Fibroblast of skin of back (primary cell): Measurements from ENCODE around the gene TOMM7.
"Not testable (repeated sequence)": the region's sequence is repeated elsewhere in the genome, so short reads cannot be mapped to it uniquely, and the experiment has no call there.

ENCODE experiments used
- DNase-seq: peaks from one replicate; pipeline ENCODE4 v3.0.0-alpha.2; 2013

Gene TOMM7

DNA sequence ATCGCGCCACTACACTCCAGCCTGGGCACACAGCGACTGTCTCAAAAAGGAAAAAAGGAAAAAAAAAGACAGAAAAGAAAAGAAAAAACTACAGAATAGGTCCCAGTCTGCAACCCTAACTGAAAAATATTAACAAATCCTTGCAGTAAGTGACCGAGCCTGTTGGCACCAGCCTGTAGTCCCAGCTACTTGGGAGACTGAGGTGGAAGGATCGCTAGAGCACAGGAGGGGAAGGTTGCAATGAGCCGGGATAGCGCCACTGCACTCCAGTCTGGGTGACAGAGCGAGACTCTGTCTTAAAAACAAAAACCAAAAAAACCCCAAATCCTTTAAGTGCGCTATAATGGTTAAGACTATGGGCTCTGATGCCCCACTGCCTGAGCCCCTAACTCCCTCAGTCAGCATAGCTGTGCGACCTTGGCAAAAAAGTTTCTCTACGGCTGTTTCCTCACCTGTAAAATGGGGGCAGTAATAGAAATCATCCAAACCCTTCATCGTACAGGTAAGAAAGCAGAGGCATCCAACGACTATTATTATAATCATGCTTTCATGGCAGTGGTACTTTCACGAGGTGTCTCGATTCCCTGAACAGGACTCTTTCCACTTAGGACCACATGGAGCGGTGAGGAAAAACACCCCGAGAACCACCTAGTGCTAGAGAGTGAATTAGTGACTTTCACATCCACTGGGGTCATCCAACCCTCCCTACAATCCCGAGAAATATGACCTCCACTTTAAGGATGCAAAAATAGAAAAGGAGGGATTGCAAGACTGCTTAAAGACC lies 755 bp downstream of the TOMM7 start:
- peak; percentile 21 for DNase-seq

DNA sequence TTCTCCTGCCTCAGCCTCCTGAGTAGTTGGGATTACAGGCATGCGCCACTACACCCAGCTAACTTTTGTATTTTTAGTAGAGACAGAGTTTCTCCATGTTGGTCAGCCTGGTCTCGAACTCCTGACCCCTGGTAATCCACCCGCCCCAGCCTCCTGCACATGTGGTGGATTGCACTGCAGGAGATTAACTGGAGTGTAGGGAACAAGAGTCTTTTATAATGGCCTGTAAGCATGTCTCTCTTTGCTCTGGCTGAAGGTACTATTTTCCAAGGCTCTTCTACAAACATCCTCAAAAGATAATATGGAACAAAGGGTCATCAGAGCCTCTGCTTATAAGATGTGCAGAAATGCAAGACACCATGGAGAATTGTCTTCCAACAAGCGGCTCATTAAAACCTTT lies 3.2 kb downstream of the TOMM7 start:
- no peak for DNase-seq

DNA sequence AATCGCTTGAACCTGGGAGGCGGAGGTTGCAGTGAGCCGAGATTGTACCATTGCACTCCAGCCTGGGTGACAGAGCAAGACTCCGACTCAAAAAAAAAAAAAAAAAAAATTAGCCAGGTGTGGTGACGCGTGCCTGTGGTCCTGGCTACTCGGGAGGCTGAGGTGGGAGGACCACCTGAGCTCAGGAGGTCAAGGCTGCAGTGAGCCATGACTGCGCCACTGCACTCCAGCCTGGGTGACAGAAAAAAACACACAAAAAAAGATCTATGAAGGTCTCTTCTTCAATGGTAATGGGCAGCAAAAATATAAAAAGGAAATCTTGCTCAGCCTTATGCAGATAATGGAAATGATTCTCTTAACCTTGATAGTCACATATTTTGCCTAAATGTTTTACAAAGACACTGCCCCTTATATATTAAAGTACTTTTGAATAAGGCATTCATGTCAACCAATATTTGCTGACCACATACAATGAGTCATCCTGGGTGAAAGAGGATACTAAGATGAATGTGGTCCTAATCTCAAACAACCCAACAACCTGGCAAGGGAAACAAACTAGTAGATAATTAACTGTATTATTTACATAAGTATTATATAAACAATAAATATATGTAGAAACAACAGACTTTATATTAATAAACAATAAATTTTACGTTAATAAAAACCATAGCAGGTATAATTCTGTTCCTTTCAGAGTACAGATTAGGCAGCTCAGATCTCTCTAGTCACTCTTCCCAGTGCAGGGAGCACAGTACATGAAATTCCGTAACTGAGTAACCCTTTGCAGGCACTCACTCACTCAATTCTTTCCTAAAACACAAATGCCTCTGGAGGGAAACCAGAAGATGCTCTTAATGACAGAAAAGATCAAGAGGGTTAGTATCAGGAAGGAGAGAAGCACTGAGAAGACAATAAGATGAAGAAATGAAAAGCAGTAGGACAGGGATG lies 8.1 kb downstream of the TOMM7 start:
- peak; percentile 48 for DNase-seq

DNA sequence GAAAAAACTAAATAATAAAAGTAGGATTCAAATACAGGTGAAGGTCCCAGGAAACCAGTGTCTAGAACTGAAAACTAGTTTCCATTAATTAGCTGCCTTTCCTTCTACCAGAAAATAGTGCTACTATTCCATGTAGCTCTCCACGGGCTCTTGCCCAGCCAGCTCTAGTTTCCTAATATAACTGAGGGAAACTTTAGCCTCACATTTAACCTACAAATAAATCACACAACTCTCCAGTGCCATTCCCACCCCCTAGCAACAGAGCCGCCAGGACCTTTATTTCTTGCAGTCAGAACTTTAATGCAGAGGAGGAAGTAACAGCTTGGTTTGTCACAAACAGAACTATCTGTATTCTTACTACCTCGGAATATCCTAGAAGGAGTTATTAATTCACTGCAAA lies 10.3 kb downstream of the TOMM7 start:
- DNase-seq = no peak

DNA sequence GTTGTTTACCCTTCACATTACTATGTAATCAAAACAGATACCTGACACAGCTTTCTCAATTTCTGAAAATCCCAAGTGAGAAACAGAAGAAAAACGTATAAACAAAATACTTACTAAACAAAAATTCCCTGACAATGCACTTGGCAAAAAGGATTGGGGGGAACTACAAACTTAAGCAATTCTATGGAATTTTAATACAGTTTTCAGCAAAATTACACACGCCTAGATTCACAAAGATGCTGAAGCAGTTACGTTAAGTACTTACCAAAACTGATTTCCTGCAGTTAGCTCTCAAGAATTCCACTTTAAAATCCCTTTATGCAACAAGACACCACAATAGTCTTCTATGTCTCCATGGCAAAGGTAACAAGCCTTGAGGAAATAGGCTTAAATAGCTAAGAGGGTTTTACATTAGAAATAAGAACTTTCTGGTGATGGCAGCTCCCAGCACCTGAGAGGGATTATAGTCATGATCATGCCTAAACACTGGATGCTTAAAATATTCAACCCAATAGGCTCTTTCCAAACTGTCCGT lies 10.8 kb downstream of the TOMM7 start:
- DNase-seq = no peak

DNA sequence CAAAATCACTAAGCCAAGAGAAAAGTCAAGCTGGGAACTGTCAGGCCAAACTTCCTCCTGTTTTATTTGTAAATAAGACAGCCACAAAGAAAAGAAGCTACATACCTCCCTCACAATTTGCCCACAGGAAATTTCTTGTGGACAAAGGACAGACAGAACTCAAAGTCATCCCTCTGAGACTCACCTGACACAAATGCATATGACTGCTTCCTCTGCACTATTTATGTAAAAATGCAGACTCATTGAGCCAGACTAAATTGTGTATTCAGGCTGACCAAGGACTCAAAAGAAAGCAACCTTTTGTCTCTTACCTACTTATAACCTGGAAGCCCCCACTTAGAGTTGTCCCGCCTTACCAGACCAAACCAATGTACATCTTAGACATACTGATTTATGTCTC lies 11.8 kb downstream of the TOMM7 start:
- no peak for DNase-seq

DNA sequence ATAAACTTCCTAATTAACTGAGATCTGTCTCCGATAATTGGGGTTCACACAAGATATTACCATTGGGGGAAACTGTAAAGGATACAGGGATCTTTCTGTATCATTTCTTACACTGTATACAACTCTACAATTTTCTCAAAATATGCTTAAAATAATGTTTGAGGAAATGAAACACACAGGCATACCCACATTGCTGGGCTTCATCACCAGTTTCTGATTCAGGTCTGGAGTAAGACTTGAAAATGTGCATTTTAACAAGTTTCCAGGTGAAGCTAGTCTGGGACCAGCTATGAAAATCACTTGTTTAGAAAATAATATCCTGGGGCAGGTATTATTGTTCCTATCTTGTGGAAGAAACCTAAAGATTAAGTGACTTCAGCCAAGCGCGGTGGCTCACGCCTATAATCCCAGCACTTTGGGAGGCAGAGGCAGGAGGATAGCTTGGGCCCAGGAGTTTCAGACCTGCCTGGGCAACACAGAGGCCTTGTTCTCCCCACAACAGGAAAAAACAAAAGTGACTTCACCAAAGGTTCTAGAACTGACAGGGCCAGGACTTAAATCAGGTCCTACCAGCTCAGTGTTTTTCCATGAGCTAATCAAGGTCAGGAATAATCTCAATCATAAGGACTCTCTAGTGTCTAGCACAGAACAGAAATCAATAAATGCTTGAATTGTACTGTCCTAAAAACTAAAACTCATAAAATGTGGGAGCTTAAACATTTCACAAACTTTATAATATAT lies 12.6 kb downstream of the TOMM7 start:
- no peak for DNase-seq

DNA sequence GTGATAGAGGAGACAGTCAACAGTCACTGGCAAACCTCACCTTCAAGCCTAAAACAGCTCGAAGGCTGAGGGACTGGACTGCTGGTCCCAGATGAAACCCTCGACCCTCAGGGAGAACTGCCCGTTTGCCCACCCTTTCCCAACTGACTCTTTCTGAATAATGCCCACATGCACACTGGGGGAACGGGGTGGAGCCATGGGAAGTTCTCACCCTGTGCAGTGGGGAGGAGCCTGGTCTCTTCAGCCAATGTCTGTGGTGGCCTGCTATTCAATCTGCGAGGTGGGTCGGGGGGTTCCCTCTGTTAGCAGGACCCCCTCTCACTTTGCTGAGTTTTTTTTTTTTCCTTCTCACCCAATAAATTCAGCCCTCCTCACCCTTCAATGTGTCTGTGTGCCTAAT lies 14.5 kb downstream of the TOMM7 start:
- DNase-seq = no peak

DNA sequence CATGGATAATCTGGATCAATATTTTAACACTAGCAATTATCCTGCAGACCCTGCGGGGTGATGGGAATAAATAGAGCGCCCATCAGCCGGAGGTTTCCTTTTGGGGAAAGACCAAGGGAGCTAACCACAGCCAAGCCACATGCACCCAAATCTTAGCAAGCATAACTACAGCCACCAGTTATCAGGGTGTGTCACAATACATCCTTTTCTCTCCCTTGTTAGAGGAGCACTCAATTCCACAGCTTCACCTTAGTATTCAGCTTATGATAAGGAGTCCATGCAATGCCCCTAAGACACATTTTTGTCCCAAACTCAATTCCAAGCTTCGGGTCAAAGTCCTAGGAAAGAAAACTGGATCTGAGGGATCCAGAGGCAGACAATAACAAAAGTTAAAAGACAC lies 15.9 kb downstream of the TOMM7 start:
- DNase-seq = no peak

DNA sequence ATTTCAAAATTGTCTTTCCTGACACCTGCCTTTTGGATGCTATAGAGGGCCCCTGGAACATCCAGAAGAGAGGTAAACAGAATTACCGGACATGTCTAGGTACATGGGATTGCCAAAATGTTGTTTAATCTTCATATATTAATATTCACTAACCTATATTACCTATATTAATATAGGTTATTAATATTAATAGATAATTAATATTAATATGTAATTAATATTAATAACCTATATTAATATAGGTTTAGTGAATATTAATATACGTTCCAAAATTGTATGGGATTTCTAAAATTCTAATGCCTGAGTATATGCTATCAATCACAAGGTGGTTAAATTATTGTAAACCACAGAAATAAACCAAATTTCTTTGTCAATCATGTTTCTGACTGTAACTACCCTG lies 17.4 kb downstream of the TOMM7 start:
- DNase-seq = no peak

DNA sequence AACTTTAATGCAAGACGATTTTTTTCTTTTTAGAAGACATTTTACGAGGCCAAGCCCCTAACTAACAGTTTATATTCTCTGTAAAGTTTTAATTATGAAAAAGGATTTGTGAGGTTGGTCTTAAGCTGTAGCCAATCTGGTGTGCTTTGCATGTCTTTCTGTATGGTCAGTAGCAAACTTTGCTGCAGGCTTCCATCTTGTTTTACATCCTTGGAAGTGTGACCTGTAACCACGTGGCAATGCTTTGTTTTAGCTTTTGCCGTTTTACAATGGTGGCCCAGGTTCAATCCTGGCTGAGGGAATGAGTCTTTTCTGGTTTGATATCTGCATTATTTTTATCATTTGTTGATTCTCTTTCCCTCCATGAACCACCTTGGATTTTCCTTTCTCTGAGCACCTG lies 19.8 kb downstream of the TOMM7 start:
- not testable (repeated sequence) for DNase-seq

DNA sequence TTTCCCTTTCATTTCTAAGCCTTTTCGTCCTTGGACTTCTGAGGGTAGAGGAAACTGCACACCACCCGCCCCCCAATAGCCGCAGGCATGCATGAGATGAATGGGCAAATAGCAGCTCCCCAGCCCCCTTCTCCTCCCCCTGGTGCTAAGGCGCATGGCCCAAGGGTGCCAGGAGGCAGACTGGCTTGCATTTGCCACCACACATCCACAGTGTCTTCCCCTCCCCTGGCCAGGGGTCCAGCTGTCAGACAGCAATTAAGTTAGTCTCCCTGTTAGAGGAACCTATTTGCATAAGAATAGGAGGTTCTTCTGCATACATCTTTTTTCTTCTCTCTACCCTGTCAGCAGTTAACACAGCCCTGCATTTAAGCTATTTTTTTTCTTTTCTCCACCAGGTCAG lies 20.2 kb downstream of the TOMM7 start:
- DNase-seq = no peak

DNA sequence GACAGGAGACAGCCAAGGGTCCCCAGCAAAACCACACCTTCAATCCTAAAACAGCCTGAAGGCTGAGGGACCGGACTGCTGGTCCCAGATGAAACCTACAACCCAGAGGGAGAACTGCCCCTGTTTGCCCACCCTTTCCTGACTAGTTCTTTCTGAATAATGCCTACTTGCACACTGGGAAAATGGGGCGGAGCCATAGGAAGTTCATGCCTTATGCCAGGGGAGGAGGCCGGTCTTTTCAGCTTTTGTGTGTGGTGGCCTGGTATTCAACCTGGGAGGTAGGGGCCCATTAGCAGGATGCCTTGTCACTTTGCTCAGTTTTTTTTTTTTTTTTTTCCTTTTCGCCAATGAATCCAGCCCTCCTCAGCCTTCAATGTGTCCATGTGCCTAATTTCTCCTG lies 20.7 kb downstream of the TOMM7 start:
- no peak for DNase-seq

DNA sequence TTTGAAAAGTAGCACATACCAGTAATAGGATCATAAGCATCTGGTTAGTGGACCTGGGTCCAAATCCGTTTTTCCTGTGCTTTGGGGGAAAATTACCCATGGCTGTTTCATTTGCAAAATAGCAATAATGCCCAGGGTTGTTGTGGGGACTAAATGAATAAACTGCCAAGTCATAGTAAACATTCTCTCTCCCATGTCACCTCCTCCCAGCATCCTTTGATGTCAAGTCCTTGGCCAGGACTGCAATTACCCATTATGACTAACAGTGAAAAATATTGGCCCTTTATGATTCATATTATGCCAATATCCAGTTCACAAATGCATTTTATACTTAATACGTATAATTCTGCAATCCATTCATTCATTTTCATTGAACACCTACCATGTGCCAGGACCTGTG lies 23.0 kb downstream of the TOMM7 start:
- DNase-seq = no peak

DNA sequence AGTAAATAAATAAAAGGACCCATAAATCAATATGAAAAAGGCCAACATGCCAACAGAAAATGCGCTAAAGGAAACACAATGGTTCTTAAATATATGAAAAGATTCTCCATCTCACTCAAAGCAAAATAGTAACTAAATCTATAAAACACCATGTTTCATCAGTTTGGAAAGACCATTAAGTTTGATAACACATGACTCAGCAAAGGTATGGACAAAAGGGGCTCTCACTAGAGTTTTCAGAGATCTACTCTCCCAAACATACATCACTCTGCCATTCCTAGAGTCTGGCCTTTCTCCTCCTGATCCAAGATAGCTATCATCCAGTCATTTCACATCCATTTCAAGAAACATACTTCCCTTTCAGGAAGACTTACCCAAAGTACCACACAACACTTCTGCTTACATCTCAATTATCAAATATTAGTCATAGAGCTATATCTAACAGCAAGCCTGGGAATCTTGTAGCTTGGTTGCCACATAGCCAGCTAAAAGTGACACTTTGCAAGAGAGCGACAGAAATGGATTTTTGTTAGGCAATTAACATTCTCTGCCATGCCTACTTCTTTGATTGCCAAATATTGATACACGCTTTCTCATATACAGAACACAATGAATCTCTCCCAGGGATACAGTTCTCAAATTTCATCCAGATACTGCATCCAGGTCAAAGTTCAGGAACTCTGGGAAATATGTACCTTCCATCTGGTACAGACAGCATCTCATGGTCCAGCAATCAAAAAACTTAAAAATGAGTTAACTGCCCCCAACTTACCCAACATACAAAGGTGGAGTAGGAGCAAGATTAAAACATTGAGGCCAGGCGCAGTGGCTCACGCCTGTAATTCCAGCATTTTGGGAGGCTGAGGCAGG lies 28.8 kb downstream of the TOMM7 start:
- peak; percentile 31 for DNase-seq

DNA sequence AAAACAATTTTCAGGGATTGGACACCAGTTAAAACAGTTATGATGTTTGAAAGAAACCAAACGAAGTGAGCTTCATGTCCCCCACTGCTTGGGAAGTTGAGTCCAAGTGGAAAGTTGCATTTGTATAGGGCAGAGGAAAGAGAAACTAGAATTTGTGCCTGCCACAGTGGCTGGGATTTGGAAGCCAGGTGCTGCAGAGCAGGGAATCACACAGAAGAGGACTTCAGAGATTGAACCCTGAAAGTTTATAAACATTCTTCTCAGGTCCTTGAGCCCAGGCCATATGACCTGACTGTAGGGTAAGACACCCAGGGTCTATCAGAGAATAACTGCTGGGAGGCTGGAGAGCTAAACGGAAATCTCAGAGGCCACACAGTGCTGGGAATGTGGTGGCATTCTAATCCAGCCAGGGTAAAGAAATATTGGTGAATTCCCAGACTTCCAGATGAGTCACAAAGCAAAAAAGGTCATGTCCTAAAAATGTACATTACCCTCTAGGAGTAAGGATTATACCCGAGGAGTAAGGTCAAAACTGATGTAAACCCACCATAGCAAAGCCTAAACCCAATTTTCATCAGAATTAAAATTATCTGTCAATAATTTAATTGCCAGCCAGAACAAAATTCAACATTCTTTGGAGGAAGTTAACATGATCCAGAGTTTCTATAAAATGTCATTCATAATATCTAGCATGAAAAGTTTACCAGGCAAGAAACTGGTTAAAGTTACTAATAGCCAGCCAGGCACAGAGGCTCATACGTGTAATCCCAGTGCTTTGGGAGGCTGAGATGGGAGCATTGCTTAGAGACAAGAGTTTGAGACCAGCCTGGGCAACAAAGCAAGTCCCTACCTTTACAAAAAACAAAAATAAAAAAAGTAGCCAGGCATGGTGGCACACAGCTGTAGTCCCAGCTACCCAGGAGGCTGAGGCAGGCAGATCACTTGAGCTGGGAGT lies 31.2 kb downstream of the TOMM7 start:
- peak; percentile 82 for DNase-seq

DNA sequence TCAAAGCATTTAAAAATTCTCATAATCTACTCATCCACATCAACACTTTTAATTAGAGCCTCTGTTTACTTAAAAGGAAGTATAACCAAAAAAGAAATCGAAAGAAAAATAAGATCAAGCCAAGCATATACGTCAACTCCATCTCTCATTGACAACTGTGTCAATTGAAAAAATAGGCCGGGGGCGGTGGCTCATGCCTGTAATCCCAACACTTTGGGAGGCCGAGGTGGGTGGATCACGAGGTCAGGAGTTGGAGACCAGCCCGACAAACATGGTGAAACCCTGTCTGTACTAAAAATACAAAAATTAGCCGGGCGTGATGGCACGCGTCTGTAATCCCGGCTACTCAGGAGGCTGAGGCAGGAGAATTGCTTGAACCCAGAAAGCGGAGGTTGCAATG lies 32.0 kb downstream of the TOMM7 start:
- DNase-seq = not testable (repeated sequence)

DNA sequence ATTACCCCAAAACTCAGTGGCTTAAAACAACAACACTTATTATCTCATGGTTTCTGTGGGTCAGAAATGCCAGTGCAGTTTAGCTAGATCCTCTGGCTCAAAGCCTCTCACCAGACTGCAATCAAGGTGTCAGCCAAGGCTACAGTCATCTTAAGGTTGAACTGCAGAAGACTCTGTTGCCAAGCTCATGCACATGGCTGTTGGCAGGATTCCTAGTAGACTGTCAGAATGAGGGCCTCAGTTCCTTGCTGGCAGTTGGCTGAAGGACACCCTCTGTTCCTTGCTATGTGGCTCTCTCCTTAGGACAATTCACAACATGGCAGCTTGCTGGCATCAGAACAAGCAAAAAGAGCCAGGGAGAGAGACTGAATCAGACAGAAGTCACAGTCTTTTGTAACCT lies 34.7 kb downstream of the TOMM7 start:
- no peak for DNase-seq

DNA sequence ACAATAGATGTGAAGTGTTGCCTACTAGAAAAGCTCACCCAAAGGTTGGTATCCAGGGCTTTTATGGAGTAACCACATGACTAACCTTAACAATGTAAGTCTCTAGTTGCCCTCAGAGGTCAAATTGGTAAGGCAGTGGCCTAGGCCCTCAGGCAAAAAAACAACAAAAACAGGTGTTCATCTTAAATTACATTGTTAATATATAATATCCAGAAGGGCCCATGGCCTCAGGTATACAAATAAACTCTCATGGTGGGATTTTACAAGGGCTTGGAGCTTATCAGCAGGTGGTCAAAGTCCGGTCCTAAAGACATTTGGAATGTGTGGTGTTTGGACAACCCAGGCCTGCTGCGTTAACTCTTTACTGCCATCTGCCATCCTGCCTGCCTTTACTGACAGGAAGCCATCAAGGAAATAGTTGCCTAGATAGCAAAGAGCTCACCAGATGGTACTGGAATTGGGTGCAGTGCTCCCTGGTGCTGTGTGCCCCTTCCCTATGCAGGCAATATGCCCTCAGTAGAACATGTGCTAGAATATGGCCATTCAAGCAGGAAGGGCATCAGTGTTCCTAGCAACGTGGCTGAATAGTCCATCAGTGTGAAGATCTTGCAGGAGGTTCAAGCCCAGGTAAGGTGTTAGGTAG lies 36.2 kb downstream of the TOMM7 start:
- DNase-seq = no peak

DNA sequence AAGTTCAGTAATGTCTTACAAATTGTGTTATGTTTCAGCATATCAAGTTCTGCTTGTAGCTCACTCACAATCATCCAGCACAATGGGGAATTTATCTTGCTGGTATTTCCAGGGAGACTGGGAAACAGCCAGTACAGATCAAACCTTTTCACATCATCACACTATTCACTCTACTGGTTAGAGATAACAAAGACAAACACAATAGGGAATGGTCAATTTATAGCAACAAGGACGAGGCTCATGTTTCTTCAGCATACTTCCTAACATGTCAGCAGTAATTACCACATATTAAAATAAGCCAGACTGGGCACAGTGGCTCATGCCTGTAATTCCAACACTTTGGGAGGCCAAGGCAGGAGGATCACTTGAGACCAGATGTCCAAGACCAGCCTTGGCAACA lies 38.3 kb downstream of the TOMM7 start:
- no peak for DNase-seq
